T-helper 2 cell treated with Interferon-gamma antibody and Interleukin-4, amounts not matched to agents 5 μg/mL and 100 μg/mL, for 36 hours (primary cell): Measurements from ENCODE around the gene TYW1.
"Not testable (repeated sequence)": the region's sequence is repeated elsewhere in the genome, so short reads cannot be mapped to it uniquely, and the experiment has no call there.

Source experiments
- DNase-seq: peaks from one replicate; pipeline ENCODE4 v3.0.0; 2021; ENCODE audit warnings: low spot score
- H3K27ac Mint-ChIP-seq: one replicate; pipeline ENCODE4 v1.8.0; 2021; ENCODE audit warnings: mild to moderate bottlenecking, mixed read lengths
- H3K27me3 Mint-ChIP-seq: one replicate; pipeline ENCODE4 v1.8.0; 2021; ENCODE audit warnings: low read depth, mixed read lengths
- H3K36me3 Mint-ChIP-seq: one replicate; pipeline ENCODE4 v1.8.0; 2021; ENCODE audit warnings: low read depth, mixed read lengths
- H3K4me1 Mint-ChIP-seq: one replicate; pipeline ENCODE4 v1.8.0; 2021; ENCODE audit warnings: low read depth, mixed read lengths
- H3K4me3 Mint-ChIP-seq: one replicate; pipeline ENCODE4 v1.8.0; 2022; ENCODE audit warnings: mild to moderate bottlenecking, moderate library complexity, mixed read lengths
- H3K9me3 Mint-ChIP-seq: one replicate; pipeline ENCODE4 v1.8.0; 2021; ENCODE audit warnings: mixed read lengths

Gene TYW1

GRCh38 chr7:67100038-67100437 is 103.4 kb downstream of the TYW1 start:
- not testable (repeated sequence) for H3K9me3 Mint-ChIP-seq, H3K27ac Mint-ChIP-seq, H3K27me3 Mint-ChIP-seq, H3K4me3 Mint-ChIP-seq, H3K4me1 Mint-ChIP-seq, DNase-seq
- H3K36me3 Mint-ChIP-seq: peaks cover 43% of the 10 kb centered on the region

DNA sequence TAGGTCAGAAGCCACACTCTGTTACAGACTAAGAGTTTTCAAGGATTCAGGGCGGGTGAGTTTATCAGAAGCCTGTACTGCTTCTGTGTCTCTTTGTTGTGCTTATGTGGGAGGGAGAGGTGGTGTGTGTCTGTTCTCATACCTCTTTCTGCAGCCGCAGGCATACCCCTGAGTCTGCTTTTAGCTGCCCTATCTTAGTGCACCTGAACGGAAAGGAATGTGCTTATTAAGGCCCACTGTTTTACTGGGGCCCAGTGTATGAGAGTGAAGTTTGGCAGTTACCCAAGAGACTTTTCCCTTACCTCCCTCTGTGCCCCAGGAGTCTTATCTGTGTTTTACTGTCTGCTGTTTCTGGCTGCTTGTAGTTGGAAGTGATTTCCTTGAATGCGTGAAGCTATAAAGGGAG is 104.3 kb downstream of the TYW1 start:
- H3K27ac Mint-ChIP-seq: no peak overlapping the region
- no peak overlapping the region for H3K4me3 Mint-ChIP-seq
- peaks cover 45% of the 10 kb centered on the region for H3K36me3 Mint-ChIP-seq
- peaks cover 8% of the 10 kb centered on the region for H3K4me1 Mint-ChIP-seq
- DNase-seq: no peak
- H3K9me3 Mint-ChIP-seq: peaks cover 8% of the 10 kb centered on the region
- H3K27me3 Mint-ChIP-seq: no peaks in the 10 kb centered on the region

DNA sequence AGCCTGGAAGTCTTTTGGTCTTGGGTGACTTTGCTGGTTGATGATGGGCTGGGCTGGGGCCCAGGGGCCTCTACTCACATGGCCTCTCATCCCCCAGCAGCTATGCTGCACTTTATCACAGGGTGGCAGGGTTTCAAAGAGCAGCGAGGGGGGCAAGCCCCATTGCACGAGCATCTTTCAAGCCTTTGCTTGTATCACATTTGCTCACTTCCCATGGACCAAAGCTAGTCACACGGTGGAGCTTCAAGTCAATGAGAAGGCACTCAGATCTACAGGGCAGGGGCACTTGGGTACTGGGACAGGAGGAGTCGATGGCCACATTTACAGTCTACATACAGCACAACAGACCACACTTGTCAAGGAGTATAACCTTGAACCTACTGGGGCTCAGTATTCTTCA is 108.3 kb downstream of the TYW1 start:
- not testable (repeated sequence) for H3K27me3 Mint-ChIP-seq, H3K27ac Mint-ChIP-seq, H3K4me3 Mint-ChIP-seq, DNase-seq, H3K9me3 Mint-ChIP-seq, H3K4me1 Mint-ChIP-seq
- H3K36me3 Mint-ChIP-seq: peaks cover 34% of the 10 kb centered on the region

- H3K4me1 Mint-ChIP-seq: peaks cover 8% of the 10 kb centered on the region
- peaks cover 32% of the 10 kb centered on the region for H3K36me3 Mint-ChIP-seq
- no peaks in the 10 kb centered on the region for H3K27me3 Mint-ChIP-seq
- H3K4me3 Mint-ChIP-seq: no peak overlapping the region
- DNase-seq: peak; percentile 5
- no peak overlapping the region for H3K27ac Mint-ChIP-seq
- peaks cover 8% of the 10 kb centered on the region for H3K9me3 Mint-ChIP-seq
Measured at GRCh38 chr7:67105377-67105776, 108.7 kb downstream of the TYW1 start.

DNA sequence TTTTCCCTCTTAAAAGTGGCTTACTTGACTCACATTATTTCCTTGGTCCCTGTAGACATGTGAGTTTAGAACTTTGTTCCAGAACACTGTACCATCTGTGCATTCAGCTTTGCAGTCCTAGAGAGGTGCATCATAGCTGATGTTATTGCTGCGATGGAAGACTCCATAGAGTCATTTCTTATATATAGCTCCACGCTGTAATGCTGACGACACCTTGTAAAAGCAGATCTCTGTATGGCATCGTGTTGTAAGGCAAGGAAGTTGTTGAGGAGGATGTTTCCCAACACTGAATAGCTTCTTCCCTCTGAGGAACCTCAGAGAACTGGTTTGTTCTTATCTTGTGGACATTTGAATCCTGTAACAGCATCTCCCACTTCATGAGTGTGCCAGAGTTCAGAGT is 109.6 kb downstream of the TYW1 start:
- not testable (repeated sequence) for H3K27me3 Mint-ChIP-seq, H3K27ac Mint-ChIP-seq, H3K4me1 Mint-ChIP-seq, DNase-seq, H3K4me3 Mint-ChIP-seq, H3K9me3 Mint-ChIP-seq
- peaks cover 28% of the 10 kb centered on the region for H3K36me3 Mint-ChIP-seq

GRCh38 chr7:67111342-67111741 is 114.7 kb downstream of the TYW1 start:
- not testable (repeated sequence) for H3K9me3 Mint-ChIP-seq, H3K36me3 Mint-ChIP-seq, H3K27me3 Mint-ChIP-seq, H3K4me3 Mint-ChIP-seq, H3K4me1 Mint-ChIP-seq, H3K27ac Mint-ChIP-seq, DNase-seq

GRCh38 chr7:67114483-67115246 is 118.0 kb downstream of the TYW1 start:
- H3K27ac Mint-ChIP-seq, H3K4me3 Mint-ChIP-seq, H3K4me1 Mint-ChIP-seq, H3K36me3 Mint-ChIP-seq, H3K9me3 Mint-ChIP-seq, H3K27me3 Mint-ChIP-seq, DNase-seq: not testable (repeated sequence)

GRCh38 chr7:67120491-67120890 is 123.9 kb downstream of the TYW1 start:
- H3K27me3 Mint-ChIP-seq, H3K4me3 Mint-ChIP-seq, H3K27ac Mint-ChIP-seq, H3K9me3 Mint-ChIP-seq, H3K36me3 Mint-ChIP-seq, H3K4me1 Mint-ChIP-seq, DNase-seq: not testable (repeated sequence)

DNA sequence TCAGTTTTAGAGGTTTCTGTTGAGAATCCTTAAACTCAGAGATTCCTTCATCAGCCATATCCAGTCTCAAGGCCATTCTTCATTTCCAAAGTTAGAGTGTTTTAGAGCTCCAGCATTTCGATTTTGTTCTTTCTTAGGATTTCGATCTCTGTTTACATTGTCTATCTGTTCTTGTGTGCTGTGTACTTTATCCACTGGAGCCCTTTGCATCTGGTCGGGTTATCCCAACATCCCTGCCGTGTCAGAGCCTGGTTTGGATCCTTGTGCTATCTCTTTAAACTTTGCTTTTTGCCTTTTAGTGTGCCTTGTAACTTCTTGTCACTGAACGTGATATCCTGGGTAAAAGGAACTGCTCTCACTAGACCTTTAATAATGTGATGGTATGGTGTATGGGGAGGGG is 131.6 kb downstream of the TYW1 start:
- Mint-ChIP-seq H3K4me1 (peaks cover 14% of the 10 kb centered on the region), H3K36me3 (peaks cover 20% of the 10 kb centered on the region)
- not testable (repeated sequence) for H3K4me3 Mint-ChIP-seq, DNase-seq, H3K27me3 Mint-ChIP-seq, H3K27ac Mint-ChIP-seq, H3K9me3 Mint-ChIP-seq

DNA sequence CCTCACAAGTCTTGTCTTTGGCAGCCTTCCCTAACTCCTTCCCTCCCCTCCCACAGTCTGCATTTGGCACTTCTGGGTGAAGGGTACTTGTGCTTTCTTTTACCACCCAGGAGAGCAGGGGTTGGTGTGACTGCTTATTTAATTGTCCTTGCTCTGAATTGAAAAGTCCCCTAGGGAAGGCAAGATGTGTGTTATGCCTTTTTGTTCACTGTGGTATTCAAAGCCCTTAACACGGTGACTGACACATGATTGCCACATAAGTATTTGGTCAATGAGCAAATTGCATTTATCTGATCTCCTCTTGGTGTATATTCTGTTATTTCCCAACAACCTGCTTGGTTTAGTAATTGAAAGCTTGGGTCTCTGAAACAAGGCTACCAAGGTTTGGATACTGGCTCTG is 134.1 kb downstream of the TYW1 start:
- H3K36me3 Mint-ChIP-seq, DNase-seq, H3K9me3 Mint-ChIP-seq, H3K4me3 Mint-ChIP-seq, H3K27me3 Mint-ChIP-seq, H3K27ac Mint-ChIP-seq: not testable (repeated sequence)
- H3K4me1 Mint-ChIP-seq: peaks cover 14% of the 10 kb centered on the region

DNA sequence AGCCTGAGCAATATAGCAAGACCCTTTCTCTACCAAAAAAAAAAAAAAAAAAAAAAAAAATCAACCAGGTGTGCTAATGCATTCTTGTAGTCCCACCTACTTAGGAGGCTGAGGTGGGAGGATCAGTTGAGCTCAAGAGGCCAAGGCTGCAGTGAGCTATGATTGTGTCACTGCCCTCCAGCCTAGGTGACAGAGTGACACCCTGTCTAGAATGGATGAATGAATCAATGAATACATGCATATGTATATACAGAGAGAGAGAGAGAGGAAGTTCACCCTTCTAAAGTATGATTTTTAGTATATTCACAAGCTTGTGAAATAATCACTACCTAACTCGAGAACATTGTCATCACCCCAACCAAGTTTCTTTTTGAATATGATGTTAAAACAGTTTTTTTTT is 138.3 kb downstream of the TYW1 start:
- not testable (repeated sequence) for H3K4me1 Mint-ChIP-seq, H3K27ac Mint-ChIP-seq, H3K36me3 Mint-ChIP-seq, H3K9me3 Mint-ChIP-seq, H3K4me3 Mint-ChIP-seq, H3K27me3 Mint-ChIP-seq, DNase-seq

DNA sequence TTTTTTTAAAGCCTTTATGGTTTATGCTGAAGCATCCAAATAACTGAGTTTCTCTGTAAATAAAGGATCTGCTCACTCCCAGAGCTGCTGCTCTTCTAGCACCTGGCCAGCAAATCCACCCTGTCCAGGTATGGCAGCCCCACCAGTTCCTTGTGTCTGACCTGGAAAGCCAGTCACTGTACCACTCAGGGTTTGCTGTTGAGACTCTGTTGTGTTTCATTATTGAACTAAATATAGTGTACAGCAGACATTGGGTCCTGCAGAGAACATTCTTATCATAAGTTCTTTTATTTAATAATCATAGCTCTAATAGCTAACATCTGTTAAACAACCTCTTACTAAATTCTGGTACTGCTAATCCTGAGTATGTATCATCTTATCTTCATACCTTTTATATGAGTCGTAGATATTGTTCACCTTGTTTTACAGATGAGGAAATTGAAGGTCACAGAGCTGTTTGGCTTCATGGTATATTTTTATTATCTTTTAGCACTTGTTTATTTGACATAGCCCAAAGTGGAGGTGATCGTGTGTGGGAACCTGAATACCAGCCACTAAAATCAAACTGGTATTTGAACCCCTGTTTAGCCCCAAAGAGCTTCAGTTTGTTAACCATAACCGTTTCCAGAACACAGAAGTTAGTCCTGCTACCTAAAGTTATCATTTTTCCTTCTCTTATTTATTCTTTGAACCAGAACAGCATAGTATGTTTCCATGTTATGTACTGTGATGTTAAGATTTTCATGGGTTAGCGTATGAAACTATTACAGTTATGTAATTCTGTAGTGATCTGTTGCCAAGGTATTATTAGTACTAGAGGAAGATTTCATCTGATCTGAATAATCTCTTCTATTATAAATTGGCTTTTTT is 139.2 kb downstream of the TYW1 start:
- not testable (repeated sequence) for H3K4me3 Mint-ChIP-seq, H3K4me1 Mint-ChIP-seq, H3K27me3 Mint-ChIP-seq, H3K9me3 Mint-ChIP-seq, H3K27ac Mint-ChIP-seq, DNase-seq, H3K36me3 Mint-ChIP-seq

GRCh38 chr7:67137489-67137888 is 140.9 kb downstream of the TYW1 start:
- not testable (repeated sequence) for H3K4me1 Mint-ChIP-seq, H3K9me3 Mint-ChIP-seq, H3K27ac Mint-ChIP-seq, H3K27me3 Mint-ChIP-seq, H3K36me3 Mint-ChIP-seq, DNase-seq, H3K4me3 Mint-ChIP-seq

GRCh38 chr7:67139876-67140275 is 143.2 kb downstream of the TYW1 start:
- H3K27ac Mint-ChIP-seq, DNase-seq, H3K36me3 Mint-ChIP-seq, H3K9me3 Mint-ChIP-seq, H3K4me1 Mint-ChIP-seq, H3K4me3 Mint-ChIP-seq, H3K27me3 Mint-ChIP-seq: not testable (repeated sequence)
